A549 (cell line): ENCODE data around the gene PKN1. TPM values are rescaled to one million over a fixed set of nuclear protein-coding genes. Genes with fewer than 3 reads are reported as not detected.

Source experiments
- ATAC-seq, 2 experiments: fragments of 200-7000 bp in 1 of 2; fragments of >200 bp in 1 of 2; cut with Nextera tagmentation in 1 of 2; cut with Tn5 transposase in 1 of 2; 3 replicates each; pipeline versions ENCODE4 v1.8.0 to v1.9.1; 2018 to 2020; ENCODE audit warnings: mild to moderate bottlenecking in 1 of 2, moderate library complexity in 1 of 2
- CTCF ChIA-PET: fragments of 300-600 bp; sonication (Branson Sonifier 250); formaldehyde crosslinking; extraction: SDS; loops from one replicate; lab custom pipeline; 2021; ENCODE audit warnings: antibody characterized with exemption, inconsistent platforms; lab: Yijun Ruan, JAX
- POLR2A ChIA-PET: fragments of 350-600 bp; formaldehyde crosslinking; extraction: SDS; loops from one replicate; lab custom pipeline; 2021; ENCODE audit warnings: antibody characterized with exemption, inconsistent platforms; lab: Yijun Ruan, JAX
- DNase-seq, 2 experiments: peaks; one replicate each; pipeline versions ENCODE4 v3.0.0 to v3.0.0-alpha.2; 2011 to 2016; ENCODE audit warnings: low read depth in 1 of 2, low spot score in 1 of 2
- FAIRE-seq: peaks from 2 replicates; lab custom pipeline; 2011; peaks lifted over from hg19 to GRCh38; lab: Jason Lieb, UNC
- H3K27ac ChIP-seq, 2 experiments: fragments of >200 bp; sonication (Bioruptor Twin); formaldehyde crosslinking; 3 replicates each; pipeline ENCODE4 v1.5.1; 2016 to 2017
- H3K4me1 ChIP-seq: fragments of >200 bp; sonication (Bioruptor Twin); formaldehyde crosslinking; 3 replicates; pipeline ENCODE4 v1.6.1; 2016
- H3K4me2 ChIP-seq: fragments of >200 bp; sonication (Bioruptor Twin); formaldehyde crosslinking; 3 replicates; pipeline ENCODE4 v1.6.1; 2016
- H3K4me3 ChIP-seq: fragments of >200 bp; sonication (Bioruptor Twin); formaldehyde crosslinking; 3 replicates; pipeline ENCODE4 v1.5.1; 2016
- H3K9me3 ChIP-seq: fragments of >200 bp; sonication (Bioruptor Twin); formaldehyde crosslinking; 3 replicates; pipeline ENCODE4 v1.6.1; 2016
- ATOH8 ChIP-seq: fragments of 250-450 bp; sonication (Bioruptor Pico); IDR thresholded peaks from 2 replicates; pipeline ENCODE4 v1.5.0; 2020; ENCODE audit warnings: low read depth, mild to moderate bottlenecking, moderate library complexity
- BHLHE40 ChIP-seq: IDR thresholded peaks from 2 replicates; pipeline ENCODE4 v1.6.1; 2012; ENCODE audit warnings: low read depth, low read length, inconsistent platforms
- EHF ChIP-seq: fragments of 250-450 bp; sonication (Bioruptor Pico); IDR thresholded peaks from 2 replicates; pipeline ENCODE4 v1.5.0; 2020; ENCODE audit warnings: mild to moderate bottlenecking
- ELK1 ChIP-seq: fragments of 150-350 bp; IDR thresholded peaks from 2 replicates; pipeline ENCODE4 v1.6.1; 2014; ENCODE audit warnings: low read depth, mild to moderate bottlenecking, low read length
- FOSL2 ChIP-seq, 2 experiments: fragments of 450-650 bp in 1 of 2; fragments of >200 bp in 1 of 2; sonication (Bioruptor Twin) in 1 of 2; formaldehyde crosslinking; IDR thresholded peaks; 2 replicates each; pipeline versions ENCODE4 v1.5.0 to v1.6.1; 2016 to 2020; ENCODE audit warnings: mild to moderate bottlenecking in 1 of 2, moderate library complexity in 1 of 2
- HDAC2 ChIP-seq: fragments of 200-600 bp; sonication (generic); IDR thresholded peaks from 2 replicates; pipeline ENCODE4 v1.6.1; 2016
- HEYL ChIP-seq: fragments of 250-450 bp; sonication (Bioruptor Pico); IDR thresholded peaks from 2 replicates; pipeline ENCODE4 v1.8.0; 2021; ENCODE audit warnings: mild to moderate bottlenecking, moderate library complexity
- KDM1A ChIP-seq: fragments of 200-600 bp; sonication (generic); IDR thresholded peaks from 2 replicates; pipeline ENCODE4 v1.6.1; 2016; ENCODE audit warnings: low read depth, mild to moderate bottlenecking
- MAFK ChIP-seq: fragments of 450-650 bp; IDR thresholded peaks from 2 replicates; pipeline ENCODE4 v1.6.1; 2014; ENCODE audit not compliant: partially characterized antibody
- NPAS2 ChIP-seq: fragments of 250-450 bp; sonication (Bioruptor Pico); IDR thresholded peaks from 2 replicates; pipeline ENCODE4 v1.8.0; 2022; ENCODE audit warnings: mild to moderate bottlenecking, moderate library complexity, borderline replicate concordance
- PHF8 ChIP-seq: fragments of 200-600 bp; sonication (generic); IDR thresholded peaks from 2 replicates; pipeline ENCODE4 v1.6.1; 2016; ENCODE audit warnings: low read depth, mild to moderate bottlenecking, antibody characterized with exemption, moderate library complexity, borderline replicate concordance
- POLR2A ChIP-seq: IDR thresholded peaks from 2 replicates; pipeline ENCODE4 v1.6.1; 2012; ENCODE audit warnings: mild to moderate bottlenecking, low read length
- RAD21 ChIP-seq, 2 experiments: fragments of >200 bp in 1 of 2; sonication (Bioruptor Twin) in 1 of 2; formaldehyde crosslinking in 1 of 2; IDR thresholded peaks in 1 of 2; conservative IDR thresholded peaks in 1 of 2; 2 replicates in 1 of 2; 3 replicates in 1 of 2; pipeline ENCODE4 v1.6.1; 2012 to 2018; ENCODE audit warnings: inconsistent platforms in 1 of 2
- TP53 ChIP-seq: fragments of 250-450 bp; sonication (Bioruptor Pico); IDR thresholded peaks from 2 replicates; pipeline ENCODE4 v1.5.0; 2021; ENCODE audit warnings: mild to moderate bottlenecking, moderate library complexity
- WGBS: methylation state at CpG from one replicate; pipeline ENCODE4 v1.1.6; 2017; ENCODE audit errors: missing lambda C conversion rate; 5-methylcytosine and 5-hydroxymethylcytosine counted together
- polyA plus RNA-seq, 4 experiments: library from polyadenylated mRNA; depleted of rRNA in 3 of 4; stranded (reverse); fragments of >200 nt; fragmentation: RNase III in 1 of 4; extraction: RNeasy Plus Mini Kit Qiagen cat#74134 plus additional on column Dnase treatment in 1 of 4; gene quantifications; 2 replicates in 3 of 4; 3 replicates in 1 of 4; pipeline ENCODE4 v1.2.3, GENCODE V29; 2011 to 2017
- TF ChIP-seq, protein P1 (sequence below): IDR thresholded peaks from 2 replicates; pipeline ENCODE4 v1.6.1; 2012
- TF ChIP-seq, protein P2 (sequence below): fragments of 450-650 bp; IDR thresholded peaks from 2 replicates; pipeline ENCODE4 v1.6.1; 2014; ENCODE audit warnings: antibody characterized with exemption

The PKN1 gene
- polyA plus RNA-seq, 2 of the 4 experiments (the other 2 are of a cell fraction) = 33.4 to 37.3 TPM

GRCh38 chr19:14433554-14434501, 722 bp downstream of the PKN1 start:
- POLR2A ChIA-PET = no interaction called here
- WGBS = 0% methylated on average over 1 of the region's 52 CpGs
- Histone ChIP-seq H3K27ac (peak overlapping the region; percentile 91 to 98), H3K4me2 (peak overlapping the region; percentile 98), H3K4me3 (peak overlapping the region; percentile 92), H3K4me1 (peaks cover 26% of the 10 kb centered on the region), H3K9me3 (no peaks in the 10 kb centered on the region)
- CTCF ChIA-PET = interaction anchor here (0.6 to 1.4 kb wide), 4 partner anchors 17 to 622 kb away, joined by 3 to 5 read pairs (median 4); partner anchors contain the start of gene ASF1B
- TF ChIP-seq TP53 (CRISPR knock-in tag) = no peak
- TF ChIP-seq POLR2A = no peak
- TF ChIP-seq ELK1 = no peak
- TF ChIP-seq KDM1A = no peak
- TF ChIP-seq, protein P1, sequence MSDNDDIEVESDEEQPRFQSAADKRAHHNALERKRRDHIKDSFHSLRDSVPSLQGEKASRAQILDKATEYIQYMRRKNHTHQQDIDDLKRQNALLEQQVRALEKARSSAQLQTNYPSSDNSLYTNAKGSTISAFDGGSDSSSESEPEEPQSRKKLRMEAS = peak; percentile 32; the same call in 1 of the 2 replicates
- no peak for TF ChIP-seq NPAS2 (CRISPR knock-in tag)
- TF ChIP-seq, protein P2, sequence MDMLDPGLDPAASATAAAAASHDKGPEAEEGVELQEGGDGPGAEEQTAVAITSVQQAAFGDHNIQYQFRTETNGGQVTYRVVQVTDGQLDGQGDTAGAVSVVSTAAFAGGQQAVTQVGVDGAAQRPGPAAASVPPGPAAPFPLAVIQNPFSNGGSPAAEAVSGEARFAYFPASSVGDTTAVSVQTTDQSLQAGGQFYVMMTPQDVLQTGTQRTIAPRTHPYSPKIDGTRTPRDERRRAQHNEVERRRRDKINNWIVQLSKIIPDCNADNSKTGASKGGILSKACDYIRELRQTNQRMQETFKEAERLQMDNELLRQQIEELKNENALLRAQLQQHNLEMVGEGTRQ = peak; percentile 63
- no peak for TF ChIP-seq EHF
- no peak for TF ChIP-seq HDAC2
- TF ChIP-seq PHF8 = 0 out of 2 replicates have a peak, but pooled peaks have one; percentile 11
- TF ChIP-seq BHLHE40 = peak; percentile 46; the same call in 1 of the 2 replicates
- TF ChIP-seq ATOH8 (CRISPR knock-in tag) = no peak
- TF ChIP-seq MAFK = no peak
- no peak for TF ChIP-seq RAD21 (conservative IDR thresholded peaks at IDR 0.05 in 1 of 2, IDR thresholded peaks at IDR 0.05 in 1 of 2)
- FAIRE-seq = no peak
- peak; percentile 37 to 46; a peak in 5 of 6 replicates for ATAC-seq
- no peak for DNase-seq

- peak in 1 of 2 experiments; percentile 73 for DNase-seq
- ChIA-PET POLR2A (no interaction called here), CTCF (interaction anchor here (0.6 to 1.5 kb wide), 4 partner anchors 10 to 298 kb away, joined by 3 to 5 read pairs (median 4); partner anchors contain the start of gene ASF1B)
- H3K4me1 ChIP-seq = peaks cover 23% of the 10 kb centered on the region
- H3K4me3 ChIP-seq = peak overlapping the region; percentile 92
- TF ChIP-seq HEYL (no peak), FOSL2 (IDR thresholded peaks at IDR 0.05) (no peak), FOSL2 (CRISPR knock-in tag; IDR thresholded peaks at IDR 0.05) (peak; percentile 60)
- 19% methylated on average over 17 of the region's 23 CpGs for WGBS
- H3K27ac ChIP-seq = peak overlapping the region; percentile 91 to 98
- ATAC-seq = peak; percentile 71 to 84
- FAIRE-seq = no peak
- H3K4me2 ChIP-seq = peak overlapping the region; percentile 98
- no peaks in the 10 kb centered on the region for H3K9me3 ChIP-seq
Observed at GRCh38 chr19:14434543-14435319, 1.6 kb downstream of the PKN1 start.
